Glomerular visceral epithelial cell (primary cell): ENCODE data around the gene URAD.

ENCODE experiments used
- DNase-seq: peaks from one replicate; pipeline ENCODE4 v3.0.0-alpha.2; 2016; ENCODE audit errors: extremely low spot score

Gene URAD

GRCh38 chr13:28000567-28000966 is 12.1 kb upstream of the URAD start:
- no peak for DNase-seq

- DNase-seq: peak; percentile 32
These were observed 9.5 kb upstream of the URAD start for GRCh38 chr13:27997904-27998522.

- no peak for DNase-seq
These were observed 3.4 kb upstream of the URAD start for GRCh38 chr13:27991881-27992280.

- no peak for DNase-seq
These were observed 2.9 kb downstream of the URAD start for GRCh38 chr13:27985600-27985999.

GRCh38 chr13:27982361-27982760 is 6.1 kb downstream of the URAD start:
- no peak for DNase-seq

- DNase-seq: no peak
These were observed 7.3 kb downstream of the URAD start for GRCh38 chr13:27981006-27981708.

- no peak for DNase-seq
These were observed 8.1 kb downstream of the URAD start for GRCh38 chr13:27980280-27980998.

- no peak for DNase-seq
These were observed 8.7 kb downstream of the URAD start for GRCh38 chr13:27979765-27980279.

GRCh38 chr13:27979001-27979643 is 9.4 kb downstream of the URAD start:
- no peak for DNase-seq

GRCh38 chr13:27978301-27978968 is 10.1 kb downstream of the URAD start:
- DNase-seq: no peak

GRCh38 chr13:27977476-27978300 is 10.8 kb downstream of the URAD start:
- DNase-seq: no peak

GRCh38 chr13:27976362-27977091 is 12.0 kb downstream of the URAD start:
- DNase-seq: no peak

- no peak for DNase-seq
These were observed 12.7 kb downstream of the URAD start for GRCh38 chr13:27975564-27976361.

- no peak for DNase-seq
These were observed 14.4 kb downstream of the URAD start for GRCh38 chr13:27973961-27974662.

- no peak for DNase-seq
These were observed 15.2 kb downstream of the URAD start for GRCh38 chr13:27973291-27973690.

GRCh38 chr13:27972478-27972820 is 16.0 kb downstream of the URAD start:
- DNase-seq: no peak

- no peak for DNase-seq
These were observed 16.6 kb downstream of the URAD start for GRCh38 chr13:27971776-27972477.

- no peak for DNase-seq
These were observed 17.3 kb downstream of the URAD start for GRCh38 chr13:27971236-27971645.
